Adrenal gland (tissue), 12 donors: ENCODE measurements around the gene FLVCR1. TPM values are rescaled to one million over a fixed set of nuclear protein-coding genes. Genes with fewer than 3 reads are reported as not detected.

Source experiments
- DNase-seq, 7 donors: peaks; one replicate each; pipeline ENCODE4 v3.0.0-alpha.2; 2019 to 2020
- H3K27ac ChIP-seq, 5 donors: fragments of 200-600 bp; sonication (generic) in 4 of 5; 1 replicate in 3 of 5; 2 replicates in 2 of 5; pipeline versions ENCODE4 v1.5.1 to v1.8.0; 2016 to 2020; ENCODE audit warnings: mild to moderate bottlenecking in 1 of 5
- H3K27me3 ChIP-seq: fragments of 200-600 bp; 2 replicates; pipeline ENCODE4 v1.8.0; 2021
- H3K36me3 ChIP-seq, 2 donors: fragments of 200-600 bp; replicated peaks in 1 of 2; 1 replicate in 1 of 2; 2 replicates in 1 of 2; pipeline versions ENCODE4 v1.5.1 to v1.8.0; 2018 to 2022
- H3K4me1 ChIP-seq, 2 donors: fragments of 200-600 bp; replicated peaks in 1 of 2; 1 replicate in 1 of 2; 2 replicates in 1 of 2; pipeline versions ENCODE4 v1.5.1 to v1.8.0; 2018 to 2021
- H3K4me3 ChIP-seq, 4 donors: fragments of 200-600 bp; sonication (generic) in 3 of 4; one replicate each; pipeline ENCODE4 v1.5.1; 2016 to 2018
- H3K9me3 ChIP-seq, 3 donors: fragments of 200-600 bp; sonication (generic) in 1 of 3; replicated peaks in 1 of 3; 1 replicate in 2 of 3; 2 replicates in 1 of 3; pipeline versions ENCODE4 v1.5.1 to v1.8.0; 2016 to 2021
- POLR2A ChIP-seq, 2 donors: fragments of 450-650 bp; IDR thresholded peaks; one replicate each; pipeline ENCODE4 v1.6.1; 2017; ENCODE audit warnings: antibody characterized with exemption in 2 of 2, mild to moderate bottlenecking in 2 of 2, moderate library complexity in 1 of 2
- WGBS, 4 donors: extraction: QIAGEN DNeasy Blood & Tissue Kit in 2 of 4; methylation state at CpG; one replicate each; pipeline versions ENCODE4 v1.1.5 to v1.1.7; 2013 to 2017; 5-methylcytosine and 5-hydroxymethylcytosine counted together
- intact Hi-C, 2 donors: fragments of 100-400 bp; cut with DNase I; formaldehyde crosslinking; loops; one replicate each; pipeline versions ENCODE4 v1.14.1 to v1.15.0; 2022 to 2023
- polyA plus RNA-seq, 3 donors: library from polyadenylated mRNA; stranded (reverse); fragments of 200-250 nt in 2 of 3; fragments of 350-450 nt in 1 of 3; fragmentation: Illumina TruSeq in 1 of 3; extraction: RNeasy Lipid Tissue Mini Kit (QIAGEN cat#74804) in 1 of 3; gene quantifications; one replicate each; pipeline ENCODE4 v1.2.3, GENCODE V29; 2013 to 2014
- total RNA-seq, 9 donors: library from RNA; depleted of rRNA in 4 of 9; stranded (reverse); fragments of >200 nt in 4 of 9; fragments of 120-200 nt in 1 of 9; fragmentation: NEBNext Ultra II Directional in 1 of 9; extraction: Animal tissue kit (Norgen Biotek cat#: 25700) in 1 of 9; gene quantifications; one replicate each; pipeline versions ENCODE4 v1.1.0 to v1.2.4, GENCODE V29; 2013 to 2023
- TF ChIP-seq, protein P1 (sequence below), 6 experiments: fragments of 450-650 bp in 4 of 6; fragments of 200-600 bp in 2 of 6; sonication (generic) in 1 of 6; IDR thresholded peaks; 1 replicate in 5 of 6; 2 replicates in 1 of 6; pipeline versions ENCODE4 v1.5.1 to v1.8.0; 2016 to 2021; ENCODE audit warnings: antibody characterized with exemption in 6 of 6, mild to moderate bottlenecking in 2 of 6, moderate library complexity in 1 of 6
- donor health status: healthy with polysubstance abuse.
- donor health status: Bipolar disorder and iron deficiency.
- donor health status: DM: yes; HTN: yes; CAD: no.
- donor health status: DM: no; HTN: no; CAD: no.
- donor health status: DM: no; HTN: no; CAD: no.
- donor health status: DM: yes; HTN: yes; CAD: no.

Gene FLVCR1
- total and polyA plus RNA-seq, 12 donors = 1.7 to 34.2 (median 4.9) TPM

DNA sequence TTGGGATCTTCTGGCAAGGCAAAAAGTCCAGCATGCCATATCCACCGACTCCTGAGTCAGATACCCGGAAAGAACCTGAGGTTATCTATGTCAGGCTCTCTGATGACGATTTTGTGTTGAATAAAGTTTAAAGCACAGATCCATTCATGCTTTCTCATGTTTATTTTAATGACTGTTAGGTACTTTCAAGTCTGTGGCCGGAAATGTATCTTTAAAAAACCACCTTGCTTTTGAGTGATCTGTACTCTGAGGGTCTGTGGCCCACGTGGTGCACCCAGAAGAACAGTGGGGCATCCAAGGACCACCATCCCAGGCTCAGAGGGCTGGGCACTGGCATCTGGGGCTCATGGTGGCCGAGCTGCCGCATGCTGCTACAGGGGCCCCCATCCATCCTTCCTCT is 62.2 kb downstream of the FLVCR1 start:
- Histone ChIP-seq H3K27ac (no peak overlapping the region), H3K27me3 (no peaks in the 10 kb centered on the region), H3K4me3 (no peak overlapping the region), H3K9me3 (no peaks in the 10 kb centered on the region), H3K36me3 (no peaks in the 10 kb centered on the region), H3K4me1 (peaks cover 0 to 10% of the 10 kb centered on the region in 2 donors)
- intact Hi-C loops = no loop called here
- WGBS, 4 donors = 75 to 81% (median 78%) methylated on average over 5 to 7 of the region's 7 CpGs
- no peak for DNase-seq
- TF ChIP-seq, protein P1, sequence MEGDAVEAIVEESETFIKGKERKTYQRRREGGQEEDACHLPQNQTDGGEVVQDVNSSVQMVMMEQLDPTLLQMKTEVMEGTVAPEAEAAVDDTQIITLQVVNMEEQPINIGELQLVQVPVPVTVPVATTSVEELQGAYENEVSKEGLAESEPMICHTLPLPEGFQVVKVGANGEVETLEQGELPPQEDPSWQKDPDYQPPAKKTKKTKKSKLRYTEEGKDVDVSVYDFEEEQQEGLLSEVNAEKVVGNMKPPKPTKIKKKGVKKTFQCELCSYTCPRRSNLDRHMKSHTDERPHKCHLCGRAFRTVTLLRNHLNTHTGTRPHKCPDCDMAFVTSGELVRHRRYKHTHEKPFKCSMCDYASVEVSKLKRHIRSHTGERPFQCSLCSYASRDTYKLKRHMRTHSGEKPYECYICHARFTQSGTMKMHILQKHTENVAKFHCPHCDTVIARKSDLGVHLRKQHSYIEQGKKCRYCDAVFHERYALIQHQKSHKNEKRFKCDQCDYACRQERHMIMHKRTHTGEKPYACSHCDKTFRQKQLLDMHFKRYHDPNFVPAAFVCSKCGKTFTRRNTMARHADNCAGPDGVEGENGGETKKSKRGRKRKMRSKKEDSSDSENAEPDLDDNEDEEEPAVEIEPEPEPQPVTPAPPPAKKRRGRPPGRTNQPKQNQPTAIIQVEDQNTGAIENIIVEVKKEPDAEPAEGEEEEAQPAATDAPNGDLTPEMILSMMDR (IDR thresholded peaks at IDR 0.05) = no peak
- TF ChIP-seq POLR2A (IDR thresholded peaks at IDR 0.05) = no peak

GRCh38 chr1:212920896-212921295 is 62.8 kb downstream of the FLVCR1 start:
- Histone ChIP-seq H3K36me3 (no peaks in the 10 kb centered on the region), H3K27ac (no peak overlapping the region), H3K27me3 (no peaks in the 10 kb centered on the region), H3K4me1 (peaks cover 0 to 9% of the 10 kb centered on the region in 2 donors), H3K9me3 (no peaks in the 10 kb centered on the region), H3K4me3 (no peak overlapping the region)
- WGBS, 4 donors = 65 to 81% (median 79%) methylated on average over 2 to 6 of the region's 6 CpGs
- DNase-seq = no peak
- intact Hi-C loops = no loop called here
- TF ChIP-seq, protein P1 (IDR thresholded peaks at IDR 0.05) = peak in 5 of 6 experiments; percentile 9 to 39 (median 26)
- no peak for TF ChIP-seq POLR2A (IDR thresholded peaks at IDR 0.05)

GRCh38 chr1:212922016-212922415 is 63.9 kb downstream of the FLVCR1 start:
- no peaks in the 10 kb centered on the region for H3K27me3 ChIP-seq
- 78 to 85% (median 84%) methylated on average over 1 to 5 of the region's 5 CpGs for WGBS, 4 donors
- TF ChIP-seq, protein P1 (IDR thresholded peaks at IDR 0.05) = no peak
- no peak for TF ChIP-seq POLR2A (IDR thresholded peaks at IDR 0.05)
- no peak for DNase-seq
- no peak overlapping the region for H3K4me3 ChIP-seq
- no peaks in the 10 kb centered on the region for H3K36me3 ChIP-seq
- H3K4me1 ChIP-seq = peaks cover 0 to 9% of the 10 kb centered on the region in 2 donors
- no peak overlapping the region for H3K27ac ChIP-seq
- intact Hi-C loops = no loop called here
- no peaks in the 10 kb centered on the region for H3K9me3 ChIP-seq

DNA sequence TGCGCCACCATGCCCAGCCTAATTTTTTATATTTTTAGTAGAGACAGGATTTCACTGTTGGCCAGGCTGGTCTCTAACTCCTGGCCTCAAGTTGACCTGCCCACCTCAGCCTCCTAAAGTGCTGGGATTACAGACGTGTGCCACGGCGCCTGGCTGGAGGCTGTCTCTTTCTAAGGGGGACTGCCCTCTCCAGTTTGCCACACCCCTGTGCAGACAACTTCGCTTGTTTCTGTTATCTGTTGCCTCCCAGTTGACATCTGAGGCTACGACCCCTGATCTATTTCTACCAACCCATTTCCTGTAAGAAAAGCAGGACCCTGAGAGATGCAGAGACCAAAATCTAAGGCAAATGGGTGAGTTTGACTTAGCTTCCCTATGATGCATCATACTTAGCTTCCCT is 68.3 kb downstream of the FLVCR1 start:
- 76 to 94% (median 85%) methylated on average over 6 of the region's 6 CpGs for WGBS, 4 donors
- intact Hi-C loops = no loop called here

More for the DNA sequence above, 68.3 kb downstream of the FLVCR1 start:
- H3K4me1 ChIP-seq = peaks cover 0 to 9% of the 10 kb centered on the region in 2 donors
- H3K27ac ChIP-seq = no peak overlapping the region
- no peak overlapping the region for H3K4me3 ChIP-seq
- TF ChIP-seq, protein P1 (IDR thresholded peaks at IDR 0.05) = no peak
- no peak for TF ChIP-seq POLR2A (IDR thresholded peaks at IDR 0.05)
- no peaks in the 10 kb centered on the region for H3K9me3 ChIP-seq
- no peaks in the 10 kb centered on the region for H3K27me3 ChIP-seq
- DNase-seq = no peak
- no peaks in the 10 kb centered on the region for H3K36me3 ChIP-seq
